Psoas muscle (tissue), 8 donors: ENCODE data around the gene CACNG4. TPM values are rescaled to one million over a fixed set of nuclear protein-coding genes. Genes with fewer than 3 reads are reported as not detected.

ENCODE experiments used
- ATAC-seq, 4 donors: fragments of 200-7000 bp; cut with Tn5 transposase; one replicate each; pipeline ENCODE4 v1.9.1; 2020; ENCODE audit warnings: moderate library complexity in 3 of 4, mild to moderate bottlenecking in 2 of 4
- DNase-seq, 2 donors: peaks; one replicate each; pipeline ENCODE4 v3.0.0-alpha.2; 2020
- H3K27ac ChIP-seq: fragments of 200-600 bp; one replicate; pipeline ENCODE4 v1.8.0; 2022
- H3K27me3 ChIP-seq, 3 donors: fragments of 200-600 bp in 1 of 3; one replicate each; pipeline versions ENCODE4 v1.6.1 to v1.8.0; 2013 to 2022; ENCODE audit warnings: low read length in 2 of 3, mild to moderate bottlenecking in 2 of 3, moderate library complexity in 1 of 3; ENCODE audit not compliant: insufficient read depth in 3 of 3
- H3K36me3 ChIP-seq, 2 donors: fragments of 200-600 bp in 1 of 2; one replicate each; pipeline versions ENCODE4 v1.6.1 to v1.8.0; 2013 to 2022; ENCODE audit warnings: low read depth in 1 of 2, mild to moderate bottlenecking in 1 of 2, moderate library complexity in 1 of 2; ENCODE audit not compliant: insufficient read depth in 1 of 2
- H3K4me1 ChIP-seq: fragments of 200-600 bp; one replicate; pipeline ENCODE4 v1.8.0; 2022
- H3K4me3 ChIP-seq: fragments of 200-600 bp; one replicate; pipeline ENCODE4 v1.8.0; 2022; ENCODE audit warnings: mild to moderate bottlenecking
- H3K9me3 ChIP-seq: fragments of 200-600 bp; one replicate; pipeline ENCODE4 v1.8.0; 2022
- CTCF ChIP-seq: fragments of 200-600 bp; IDR thresholded peaks from one replicate; pipeline ENCODE4 v1.8.0; 2022; ENCODE audit warnings: antibody characterized with exemption
- WGBS, 3 donors: extraction: QIAGEN DNeasy Blood & Tissue Kit; methylation state at CpG; one replicate each; pipeline versions ENCODE4 v1.1.6 to v1.1.7; 2013; 5-methylcytosine and 5-hydroxymethylcytosine counted together
- intact Hi-C, 2 donors: fragments of 100-400 bp; cut with DNase I; formaldehyde crosslinking; loops; one replicate each; pipeline versions ENCODE4 v1.11.0 to v1.14.2; 2022
- polyA plus RNA-seq, 3 donors: library from polyadenylated mRNA; stranded (reverse); fragments of 200-250 nt; gene quantifications; one replicate each; pipeline ENCODE4 v1.2.3, GENCODE V29; 2013
- total RNA-seq, 4 donors: library from RNA; stranded (reverse); fragmentation: NEBNext Ultra II Directional in 2 of 4; extraction: Animal tissue kit (Norgen Biotek cat#: 25700) in 2 of 4; gene quantifications; one replicate each; pipeline versions ENCODE4 v1.2.1 to v1.2.4, GENCODE V29; 2021 to 2023
- donor health status: healthy with polysubstance abuse.
- donor health status: DM: no; HTN: no; CAD: no; lungs with moderate emphysema.
- donor health status: Bipolar disorder and iron deficiency.
- donor health status: healthy.
- donor health status: DM: yes; HTN: yes; CAD: no.
- donor health status: DM: no; HTN: no; CAD: no.
- donor health status: DM: no; HTN: no; CAD: no.
- donor health status: DM: yes; HTN: yes; CAD: no.

CACNG4 gene
- total and polyA plus RNA-seq, 7 donors, result 0.03 TPM; not detected in 6

- no peaks in the 10 kb centered on the region for H3K27me3 ChIP-seq
- ATAC-seq, result no peak
- 90 to 96% (median 95%) methylated on average over 12 of the region's 12 CpGs for WGBS, 3 donors
Observed at GRCh38 chr17:66992911-66993442, 28.5 kb downstream of the CACNG4 start.

DNA sequence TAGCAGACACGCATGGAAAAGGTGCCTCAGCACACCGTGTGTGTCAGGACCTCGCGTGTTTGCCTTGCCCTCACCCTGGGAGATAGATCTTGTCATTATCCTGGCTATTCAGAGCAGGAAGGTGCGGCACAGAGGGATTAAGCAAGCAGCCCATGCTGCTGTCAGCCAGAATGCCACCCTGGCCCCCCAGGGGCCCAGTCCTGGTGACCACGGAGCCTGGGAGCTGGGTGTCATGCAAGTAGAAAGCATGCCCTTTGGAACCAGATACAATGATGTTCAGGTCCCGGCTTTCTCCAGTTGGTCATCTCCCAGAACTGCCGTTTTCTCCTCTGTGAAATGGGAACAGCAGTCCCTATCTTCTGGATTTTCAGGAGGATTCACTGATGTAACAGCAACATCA, 29.9 kb downstream of the CACNG4 start:
- Histone ChIP-seq H3K27ac (no peak overlapping the region), H3K36me3 (no peaks in the 10 kb centered on the region), H3K4me3 (no peak overlapping the region), H3K4me1 (no peaks in the 10 kb centered on the region), H3K27me3 (no peaks in the 10 kb centered on the region), H3K9me3 (no peaks in the 10 kb centered on the region)
- no peak for DNase-seq
- WGBS, 3 donors, result 86 to 92% (median 91%) methylated on average over 8 of the region's 8 CpGs
- TF ChIP-seq CTCF, result no peak
- intact Hi-C loops, result no loop called here
- no peak for ATAC-seq

More at GRCh38 chr17:66992911-66993442, 28.5 kb downstream of the CACNG4 start:
- no peak for TF ChIP-seq CTCF
- DNase-seq, result no peak
- Histone ChIP-seq H3K4me1 (no peaks in the 10 kb centered on the region), H3K27ac (no peak overlapping the region), H3K36me3 (no peaks in the 10 kb centered on the region), H3K4me3 (no peak overlapping the region), H3K9me3 (no peaks in the 10 kb centered on the region)
- intact Hi-C loops, result no loop called here

GRCh38 chr17:66994930-66995535, 30.5 kb downstream of the CACNG4 start:
- no peaks in the 10 kb centered on the region for H3K27me3 ChIP-seq
- no peaks in the 10 kb centered on the region for H3K9me3 ChIP-seq
- H3K4me3 ChIP-seq, result no peak overlapping the region
- no peak overlapping the region for H3K27ac ChIP-seq
- DNase-seq (no peak), ATAC-seq (no peak)
- H3K36me3 ChIP-seq, result no peaks in the 10 kb centered on the region
- 75 to 76% (median 76%) methylated on average over 12 of the region's 12 CpGs for WGBS, 3 donors
- H3K4me1 ChIP-seq, result no peaks in the 10 kb centered on the region
- no peak for TF ChIP-seq CTCF
- intact Hi-C loops, result no loop called here

GRCh38 chr17:66995944-66996343, 31.4 kb downstream of the CACNG4 start:
- intact Hi-C loops, result no loop called here
- WGBS, 3 donors, result 31 to 58% (median 35%) methylated on average over 7 of the region's 7 CpGs
- Histone ChIP-seq H3K9me3 (no peaks in the 10 kb centered on the region), H3K4me3 (no peak overlapping the region), H3K27ac (no peak overlapping the region), H3K4me1 (no peaks in the 10 kb centered on the region), H3K36me3 (no peaks in the 10 kb centered on the region), H3K27me3 (no peaks in the 10 kb centered on the region)
- ATAC-seq (peak in 3 of 4 donors; percentile 59 to 82 (median 61)), DNase-seq (no peak)
- no peak for TF ChIP-seq CTCF

- no peaks in the 10 kb centered on the region for H3K27me3 ChIP-seq
- H3K36me3 ChIP-seq, result no peaks in the 10 kb centered on the region
- H3K27ac ChIP-seq, result no peak overlapping the region
- no peak overlapping the region for H3K4me3 ChIP-seq
- DNase-seq, result no peak
- intact Hi-C loops, result no loop called here
- no peak for ATAC-seq
- no peaks in the 10 kb centered on the region for H3K9me3 ChIP-seq
- TF ChIP-seq CTCF, result no peak
- WGBS, 3 donors, result 84 to 91% (median 88%) methylated on average over 5 of the region's 5 CpGs
- H3K4me1 ChIP-seq, result no peaks in the 10 kb centered on the region
Observed at GRCh38 chr17:66996926-66997325, 32.4 kb downstream of the CACNG4 start.
